NT2/D1 (cell line): ENCODE measurements around the gene SEPTIN12.
A peak's percentile ranks its signal among the peaks of the same experiment; 100 is the strongest.

Source experiments
- DNase-seq: peaks from one replicate; pipeline ENCODE4 v3.0.0-alpha.2; 2011; ENCODE audit warnings: low read depth, low spot score
- H3K27me3 ChIP-seq: 2 replicates; pipeline ENCODE4 v1.6.0; 2011; ENCODE audit warnings: mild to moderate bottlenecking; ENCODE audit not compliant: insufficient read length, insufficient read depth
- H3K36me3 ChIP-seq: 2 replicates; pipeline ENCODE4 v1.6.1; 2011; ENCODE audit warnings: mild to moderate bottlenecking, low read length, mixed read lengths; ENCODE audit not compliant: insufficient read depth, insufficient read length
- H3K4me1 ChIP-seq: 2 replicates; pipeline ENCODE4 v1.5.1; 2011; ENCODE audit not compliant: insufficient read depth, insufficient read length
- H3K4me3 ChIP-seq: 2 replicates; pipeline ENCODE4 v1.5.1; 2011; ENCODE audit warnings: low read depth; ENCODE audit not compliant: insufficient read length
- H3K9ac ChIP-seq: 2 replicates; pipeline ENCODE4 v1.6.0; 2011; ENCODE audit warnings: low read depth; ENCODE audit not compliant: insufficient read length
- H3K9me3 ChIP-seq: 2 replicates; pipeline ENCODE4 v1.5.1; 2011; ENCODE audit warnings: mild to moderate bottlenecking, low read length; ENCODE audit not compliant: insufficient read depth
- SUZ12 ChIP-seq: IDR thresholded peaks from 2 replicates; pipeline ENCODE4 v1.6.1; 2011; ENCODE audit not compliant: insufficient read length, insufficient read depth; ENCODE audit errors: extremely low read depth
- YY1 ChIP-seq: IDR thresholded peaks from 2 replicates; pipeline ENCODE4 v1.6.1; 2011; ENCODE audit not compliant: insufficient read length, insufficient read depth
- ZNF274 ChIP-seq: IDR thresholded peaks from 2 replicates; pipeline ENCODE4 v1.6.1; 2011; ENCODE audit warnings: mild to moderate bottlenecking, low read depth, low read length

Gene SEPTIN12

GRCh38 chr16:4811773-4812172 is 23.6 kb upstream of the SEPTIN12 start:
- no peaks in the 10 kb centered on the region for H3K27me3 ChIP-seq
- peaks cover 83% of the 10 kb centered on the region for H3K36me3 ChIP-seq
- no peak overlapping the region for H3K9ac ChIP-seq
- H3K9me3 ChIP-seq, result no peaks in the 10 kb centered on the region
- TF ChIP-seq YY1, result no peak
- TF ChIP-seq SUZ12, result no peak
- no peak for TF ChIP-seq ZNF274
- no peak overlapping the region for H3K4me3 ChIP-seq
- H3K4me1 ChIP-seq, result peaks cover 8% of the 10 kb centered on the region
- DNase-seq, result no peak

- Histone ChIP-seq H3K4me1 (peaks cover 8% of the 10 kb centered on the region), H3K9ac (no peak overlapping the region), H3K4me3 (no peak overlapping the region), H3K9me3 (no peaks in the 10 kb centered on the region), H3K27me3 (no peaks in the 10 kb centered on the region), H3K36me3 (peaks cover 82% of the 10 kb centered on the region)
- no peak for DNase-seq
- TF ChIP-seq ZNF274 (no peak), YY1 (no peak), SUZ12 (no peak)
Measured at GRCh38 chr16:4811242-4811641, 23.1 kb upstream of the SEPTIN12 start.

GRCh38 chr16:4806280-4806679 is 18.1 kb upstream of the SEPTIN12 start:
- DNase-seq, result no peak
- Histone ChIP-seq H3K36me3 (peaks cover 64% of the 10 kb centered on the region), H3K27me3 (no peaks in the 10 kb centered on the region), H3K4me3 (no peak overlapping the region), H3K9me3 (no peaks in the 10 kb centered on the region), H3K4me1 (peaks cover 23% of the 10 kb centered on the region), H3K9ac (no peak overlapping the region)
- no peak for TF ChIP-seq SUZ12
- TF ChIP-seq ZNF274, result no peak
- no peak for TF ChIP-seq YY1

- Histone ChIP-seq H3K9me3 (no peaks in the 10 kb centered on the region), H3K4me1 (peaks cover 31% of the 10 kb centered on the region), H3K9ac (no peak overlapping the region), H3K27me3 (peaks cover 3% of the 10 kb centered on the region), H3K4me3 (no peak overlapping the region), H3K36me3 (peaks cover 64% of the 10 kb centered on the region)
- TF ChIP-seq YY1 (no peak), ZNF274 (no peak), SUZ12 (no peak)
- DNase-seq, result no peak
Measured at GRCh38 chr16:4805231-4805630, 17.1 kb upstream of the SEPTIN12 start.

- H3K9me3 ChIP-seq, result no peaks in the 10 kb centered on the region
- DNase-seq, result no peak
- peaks cover 38% of the 10 kb centered on the region for H3K4me1 ChIP-seq
- peak overlapping the region; percentile 17 for H3K9ac ChIP-seq
- peaks cover 3% of the 10 kb centered on the region for H3K27me3 ChIP-seq
- no peak for TF ChIP-seq YY1
- TF ChIP-seq ZNF274, result no peak
- TF ChIP-seq SUZ12, result no peak
- H3K36me3 ChIP-seq, result peaks cover 65% of the 10 kb centered on the region
- no peak overlapping the region for H3K4me3 ChIP-seq
Measured at GRCh38 chr16:4803898-4804762, 16.0 kb upstream of the SEPTIN12 start.

GRCh38 chr16:4803401-4803844 is 15.3 kb upstream of the SEPTIN12 start:
- H3K36me3 ChIP-seq, result peaks cover 62% of the 10 kb centered on the region
- no peaks in the 10 kb centered on the region for H3K9me3 ChIP-seq
- peaks cover 3% of the 10 kb centered on the region for H3K27me3 ChIP-seq
- no peak for TF ChIP-seq SUZ12
- no peak for TF ChIP-seq ZNF274
- TF ChIP-seq YY1, result no peak
- H3K4me1 ChIP-seq, result peaks cover 38% of the 10 kb centered on the region
- no peak for DNase-seq
- peak overlapping the region; percentile 74 for H3K4me3 ChIP-seq
- peak overlapping the region; percentile 17 for H3K9ac ChIP-seq

- peaks cover 3% of the 10 kb centered on the region for H3K27me3 ChIP-seq
- H3K4me1 ChIP-seq, result peaks cover 38% of the 10 kb centered on the region
- DNase-seq, result peak; percentile 83
- H3K9ac ChIP-seq, result peak overlapping the region; percentile 92
- H3K9me3 ChIP-seq, result no peaks in the 10 kb centered on the region
- peaks cover 62% of the 10 kb centered on the region for H3K36me3 ChIP-seq
- no peak for TF ChIP-seq SUZ12
- H3K4me3 ChIP-seq, result peak overlapping the region; percentile 74
Measured at GRCh38 chr16:4802659-4803287, 14.6 kb upstream of the SEPTIN12 start.
